Neural cell (in vitro differentiated cells): ENCODE measurements around the gene MID1. TPM values are rescaled to one million over a fixed set of nuclear protein-coding genes. Genes with fewer than 3 reads are reported as not detected.

Experiments
- H2AFZ ChIP-seq: fragments of 200-600, 300-800 bp; sonication (generic), shearing (Covaris generic); 2 replicates; pipeline ENCODE4 v1.6.0; 2014; ENCODE audit warnings: low read depth, mild to moderate bottlenecking, antibody characterized with exemption, low read length, moderate library complexity
- H3F3A ChIP-seq: fragments of 200-600 bp; shearing (Covaris generic); 2 replicates; pipeline ENCODE4 v1.6.1; 2016; ENCODE audit warnings: mild to moderate bottlenecking, moderate library complexity, mixed read lengths, antibody characterized with exemption, low read length; ENCODE audit not compliant: insufficient read depth, poor library complexity, severe bottlenecking
- H3K27ac ChIP-seq: fragments of 200-600, 300-800 bp; sonication (generic), shearing (Covaris generic); 2 replicates; pipeline ENCODE4 v1.5.1; 2014; ENCODE audit warnings: mild to moderate bottlenecking, low read length, moderate library complexity
- H3K27me3 ChIP-seq: fragments of 300-800, 200-600 bp; sonication (generic), shearing (Covaris generic); 2 replicates; pipeline ENCODE4 v1.6.0; 2014; ENCODE audit warnings: mild to moderate bottlenecking, low read depth, low read length, moderate library complexity; ENCODE audit not compliant: insufficient read depth
- H3K36me3 ChIP-seq: fragments of 300-800, 200-600 bp; sonication (generic), shearing (Covaris generic); 2 replicates; pipeline ENCODE4 v1.5.1; 2014; ENCODE audit warnings: mild to moderate bottlenecking, antibody characterized with exemption, low read length, moderate library complexity; ENCODE audit not compliant: insufficient read depth
- H3K4me2 ChIP-seq: fragments of 300-800, 200-600 bp; sonication (generic), shearing (Covaris generic); 2 replicates; pipeline ENCODE4 v1.6.0; 2014; ENCODE audit warnings: mild to moderate bottlenecking, low read length
- H3K4me3 ChIP-seq: fragments of 300-800, 200-600 bp; sonication (generic), shearing (Covaris generic); 2 replicates; pipeline ENCODE4 v1.5.1; 2014; ENCODE audit warnings: mild to moderate bottlenecking, low read length, moderate library complexity
- H3K79me2 ChIP-seq: fragments of 200-600 bp; shearing (Covaris generic); replicated peaks from 2 replicates; pipeline ENCODE4 v1.6.0; 2014; ENCODE audit warnings: mild to moderate bottlenecking, low read length, moderate library complexity; ENCODE audit not compliant: insufficient read depth
- H3K9ac ChIP-seq: fragments of 300-800, 200-600 bp; sonication (generic), shearing (Covaris generic); 2 replicates; pipeline ENCODE4 v1.6.1; 2016; ENCODE audit warnings: mild to moderate bottlenecking, low read length, mixed read lengths
- H3K9me2 ChIP-seq: fragments of 200-600 bp; shearing (Covaris generic); 2 replicates; pipeline ENCODE4 v1.6.1; 2016; ENCODE audit warnings: mild to moderate bottlenecking, low read length, mixed read lengths; ENCODE audit not compliant: insufficient read depth
- H3K9me3 ChIP-seq: fragments of 200-600, 300-800 bp; sonication (generic), shearing (Covaris generic); 2 replicates; pipeline ENCODE4 v1.6.1; 2016; ENCODE audit warnings: mild to moderate bottlenecking, mixed run types, low read length, moderate library complexity, mixed read lengths
- H4K20me1 ChIP-seq: fragments of 200-600 bp; shearing (Covaris generic); 2 replicates; pipeline ENCODE4 v1.6.1; 2016; ENCODE audit warnings: mild to moderate bottlenecking, mixed run types; ENCODE audit not compliant: insufficient read depth
- CTCF ChIP-seq: fragments of 450-650 bp; IDR thresholded peaks from 2 replicates; pipeline ENCODE4 v1.5.1; 2014; ENCODE audit warnings: antibody characterized with exemption, mild to moderate bottlenecking, moderate library complexity; ENCODE audit not compliant: poor library complexity, severe bottlenecking
- EP300 ChIP-seq: fragments of 450-650 bp; conservative IDR thresholded peaks from 2 replicates; pipeline ENCODE4 v1.6.1; 2014; ENCODE audit warnings: antibody characterized with exemption, mild to moderate bottlenecking, moderate library complexity; ENCODE audit not compliant: poor library complexity, severe bottlenecking
- EZH2 ChIP-seq: fragments of 200-600, 300-800 bp; shearing (Covaris generic), sonication (generic); IDR thresholded peaks from 2 replicates; pipeline ENCODE4 v1.6.1; 2014; ENCODE audit warnings: antibody characterized with exemption, low read length, borderline replicate concordance, mild to moderate bottlenecking; ENCODE audit not compliant: insufficient read depth, poor library complexity, severe bottlenecking
- MXI1 ChIP-seq: fragments of 450-650 bp; conservative IDR thresholded peaks from 2 replicates; pipeline ENCODE4 v1.6.1; 2014; ENCODE audit warnings: antibody characterized with exemption, mild to moderate bottlenecking; ENCODE audit not compliant: poor library complexity, severe bottlenecking
- POLR2AphosphoS5 ChIP-seq: IDR thresholded peaks from 2 replicates; pipeline ENCODE4 v1.6.1; 2012
- RAD21 ChIP-seq: fragments of 450-650 bp; conservative IDR thresholded peaks from 2 replicates; pipeline ENCODE4 v1.6.1; 2014; ENCODE audit warnings: antibody characterized with exemption, mild to moderate bottlenecking, moderate library complexity
- REST ChIP-seq: IDR thresholded peaks from 2 replicates; pipeline ENCODE4 v1.6.1; 2012; ENCODE audit warnings: borderline replicate concordance
- SMC3 ChIP-seq: fragments of 450-650 bp; conservative IDR thresholded peaks from 2 replicates; pipeline ENCODE4 v1.6.1; 2014; ENCODE audit warnings: antibody characterized with exemption, mild to moderate bottlenecking, moderate library complexity; ENCODE audit not compliant: poor library complexity
- TAF1 ChIP-seq: IDR thresholded peaks from 2 replicates; pipeline ENCODE4 v1.6.1; 2012; ENCODE audit warnings: low read depth
- polyA plus RNA-seq: library from polyadenylated mRNA; depleted of rRNA; stranded (reverse); fragments of >200 nt; gene quantifications from 2 replicates; pipeline ENCODE4 v1.2.3, GENCODE V29; 2014

Gene MID1
- polyA plus RNA-seq, 1 donor from 2014 or later, result 16.6 TPM

- Histone ChIP-seq H3K9ac (no peak overlapping the region), H4K20me1 (no peaks in the 10 kb centered on the region), H3K9me3 (no peaks in the 10 kb centered on the region), H3K4me3 (no peak overlapping the region), H3K4me2 (no peak overlapping the region), H2AFZ (no peak overlapping the region), H3K9me2 (no peaks in the 10 kb centered on the region), H3K36me3 (no peaks in the 10 kb centered on the region), H3K79me2 (no peaks in the 10 kb centered on the region), H3K27ac (no peak overlapping the region), H3K27me3 (no peaks in the 10 kb centered on the region), H3F3A (no peaks in the 10 kb centered on the region)
- TF ChIP-seq SMC3 (no peak), RAD21 (no peak), CTCF (no peak), EZH2 (no peak), EP300 (no peak)
Measured at GRCh38 chrX:10423716-10424115, 196.7 kb downstream of the MID1 start.

- peak overlapping the region; percentile 21 for H2AFZ ChIP-seq
- TF ChIP-seq RAD21, result no peak
- no peak for TF ChIP-seq TAF1
- no peak for TF ChIP-seq SMC3
- TF ChIP-seq MXI1, result no peak
- TF ChIP-seq EP300, result no peak
- TF ChIP-seq EZH2, result no peak
- no peak for TF ChIP-seq POLR2AphosphoS5
- TF ChIP-seq REST, result no peak
- no peak for TF ChIP-seq CTCF
- H3K9ac ChIP-seq, result no peak overlapping the region
- H3K4me3 ChIP-seq, result no peak overlapping the region
- H3K9me3 ChIP-seq, result no peaks in the 10 kb centered on the region
- no peaks in the 10 kb centered on the region for H4K20me1 ChIP-seq
- H3K27me3 ChIP-seq, result no peaks in the 10 kb centered on the region
- H3K4me2 ChIP-seq, result no peak overlapping the region
- H3K27ac ChIP-seq, result no peak overlapping the region
- H3F3A ChIP-seq, result no peaks in the 10 kb centered on the region
- H3K79me2 ChIP-seq, result no peaks in the 10 kb centered on the region
- H3K36me3 ChIP-seq, result no peaks in the 10 kb centered on the region
- no peaks in the 10 kb centered on the region for H3K9me2 ChIP-seq
Measured at GRCh38 chrX:10420134-10420533, 200.3 kb downstream of the MID1 start.
